ENCODE results near the gene BAG2. TPM values are rescaled to one million over a fixed set of nuclear protein-coding genes. Genes with fewer than 3 reads are reported as not detected.

The BAG2 gene
- polyA plus RNA-seq, 4 donors, result 5.3 to 9.5 (median 7.7) TPM

DNA sequence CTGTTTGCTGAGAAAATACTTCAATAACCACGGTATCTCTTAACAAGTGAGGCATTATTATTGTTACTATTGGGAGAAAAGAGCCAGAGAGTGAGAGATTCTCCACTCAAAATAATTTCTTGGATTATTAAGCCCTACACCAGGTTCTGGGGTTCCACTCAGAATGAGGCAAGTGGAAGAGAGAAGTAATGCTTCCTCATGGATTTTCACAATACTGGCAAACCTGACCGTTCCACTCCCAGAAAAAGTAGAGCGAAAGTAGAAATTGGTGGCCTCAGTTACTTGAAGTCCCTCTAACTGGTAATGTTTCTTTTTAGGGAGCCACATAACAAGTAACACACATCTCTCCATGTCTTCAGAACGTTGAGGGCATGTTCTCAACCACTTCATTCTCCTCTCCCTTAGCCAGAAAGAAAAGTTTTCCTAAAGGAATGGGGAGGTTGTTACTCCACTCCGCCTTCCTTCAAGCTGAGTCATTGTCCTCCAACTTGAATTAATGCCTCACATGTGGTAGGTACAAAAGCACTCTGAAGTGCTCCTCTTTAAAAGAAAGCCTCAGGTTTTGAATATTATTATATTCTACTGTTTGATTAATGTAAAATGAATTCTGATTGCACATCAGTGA, 1.9 kb downstream of the BAG2 start:
- no peak for DNase-seq (ENCODE audit: low read depth in 4 of 4, low spot score in 3 of 4)

DNA sequence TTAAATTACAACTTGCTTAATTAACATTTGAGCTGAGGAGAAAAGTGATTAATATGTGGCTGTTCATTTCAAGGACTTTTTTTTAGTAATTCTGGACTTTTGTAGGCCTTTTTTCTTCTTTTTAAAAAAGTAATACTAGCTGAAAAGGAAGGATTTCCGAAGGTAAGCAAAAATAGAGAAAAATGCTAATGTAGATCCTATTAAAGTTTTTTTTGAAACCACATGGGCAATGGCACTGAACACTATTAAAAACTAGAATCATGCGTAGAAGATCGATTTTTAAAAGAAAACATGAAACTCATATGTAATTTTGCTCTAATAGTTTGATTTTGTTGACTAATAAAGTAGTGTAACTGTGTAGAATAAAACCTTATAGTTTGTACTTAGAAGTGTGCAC, 2.4 kb downstream of the BAG2 start:
- DNase-seq (ENCODE audit: low read depth in 4 of 4, low spot score in 3 of 4), result no peak

DNA sequence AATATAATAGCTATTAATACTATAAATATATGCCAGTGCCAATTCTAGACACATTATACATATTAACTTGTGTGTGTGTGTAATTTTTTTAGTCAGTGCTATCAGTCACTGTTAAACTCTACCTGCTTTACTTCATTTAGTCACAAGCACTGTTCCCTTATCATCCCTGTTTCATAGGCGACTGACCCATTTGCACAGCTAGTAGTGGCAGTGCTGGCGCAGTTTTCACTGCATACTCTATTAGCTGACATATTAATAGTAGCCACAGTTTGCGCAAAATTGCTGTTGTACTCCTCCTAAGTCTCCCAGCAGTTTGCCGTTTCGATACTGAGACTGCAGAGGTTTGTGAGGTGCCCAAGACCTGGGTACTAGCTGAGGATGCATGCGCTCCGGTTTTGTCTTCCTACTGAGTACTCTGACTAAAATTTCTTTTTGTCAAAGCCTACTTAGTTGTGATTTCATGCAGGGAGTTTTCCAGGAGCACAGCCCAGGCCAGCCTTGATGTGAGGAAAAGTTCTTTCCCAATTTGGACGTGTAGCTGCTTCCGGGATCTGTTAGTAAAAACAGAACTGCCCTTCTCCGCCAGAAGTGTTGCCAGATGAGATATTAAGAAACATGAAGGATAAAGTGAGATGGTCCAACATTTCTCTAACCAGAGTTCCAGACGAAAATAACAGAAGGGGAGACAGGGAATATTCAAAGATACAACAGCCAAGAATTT, 5.6 kb downstream of the BAG2 start:
- no peak for DNase-seq (ENCODE audit: low read depth in 4 of 4, low spot score in 3 of 4)

DNA sequence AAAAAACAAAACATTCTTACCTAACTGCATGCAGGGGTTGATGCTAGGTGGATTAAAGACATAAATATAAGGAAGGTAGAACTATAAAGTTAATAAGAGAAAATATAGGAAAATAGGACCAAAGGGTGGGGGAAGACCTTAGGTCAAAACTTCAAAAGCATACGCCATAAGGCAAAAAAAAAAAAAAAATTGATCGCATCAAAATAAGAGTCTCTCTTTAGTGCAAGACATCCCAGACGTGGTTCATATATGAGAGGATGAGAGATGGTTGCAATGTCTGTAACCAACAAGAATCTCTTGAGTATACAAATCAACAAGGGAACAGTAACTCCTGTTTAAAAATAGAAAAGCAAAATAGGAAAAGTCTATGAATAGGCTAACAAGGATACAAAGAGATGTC, 8.5 kb downstream of the BAG2 start:
- DNase-seq (ENCODE audit: low read depth in 4 of 4, low spot score in 3 of 4), result no peak

DNA sequence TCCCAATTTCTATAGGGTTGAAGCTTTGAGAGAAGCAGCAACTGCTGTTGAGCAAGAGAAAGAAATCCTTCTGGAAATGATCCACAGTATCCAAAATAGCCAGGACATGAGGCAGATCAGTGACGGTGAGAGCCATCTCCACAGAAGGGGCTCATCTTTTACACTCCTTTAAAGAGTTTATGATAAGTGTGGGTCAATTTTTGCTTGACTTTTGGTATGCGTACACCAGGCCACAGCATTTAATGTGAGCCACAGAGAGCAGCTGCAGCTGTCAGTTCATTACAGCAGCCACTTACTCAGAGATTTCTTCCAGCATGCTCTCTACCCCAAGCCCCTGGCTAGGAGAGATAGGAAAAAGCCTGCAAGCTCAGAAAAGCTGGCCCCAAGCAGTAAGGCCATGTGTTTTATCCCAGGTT, 9.9 kb downstream of the BAG2 start:
- no peak for DNase-seq (ENCODE audit: low read depth in 4 of 4, low spot score in 3 of 4)

DNA sequence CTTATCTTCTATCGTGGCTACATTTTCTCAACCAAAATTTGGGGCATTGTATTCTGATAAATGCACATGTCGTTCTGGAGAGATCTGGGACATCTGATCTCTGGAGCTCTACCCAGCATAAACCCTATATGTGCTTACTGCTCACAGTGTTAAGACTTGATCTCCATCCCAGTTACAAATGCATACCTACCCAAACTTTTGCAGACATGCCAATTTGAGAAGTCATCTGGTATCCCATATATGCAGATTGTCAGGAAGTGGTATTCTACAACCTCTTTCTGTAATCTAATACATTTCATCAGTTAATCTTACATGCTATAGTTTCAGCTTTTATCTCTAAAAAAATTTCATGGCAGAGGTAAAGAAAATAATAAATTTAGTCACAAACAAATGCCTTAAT, 11.2 kb downstream of the BAG2 start:
- DNase-seq (ENCODE audit: low read depth in 4 of 4, low spot score in 3 of 4), result no peak

DNA sequence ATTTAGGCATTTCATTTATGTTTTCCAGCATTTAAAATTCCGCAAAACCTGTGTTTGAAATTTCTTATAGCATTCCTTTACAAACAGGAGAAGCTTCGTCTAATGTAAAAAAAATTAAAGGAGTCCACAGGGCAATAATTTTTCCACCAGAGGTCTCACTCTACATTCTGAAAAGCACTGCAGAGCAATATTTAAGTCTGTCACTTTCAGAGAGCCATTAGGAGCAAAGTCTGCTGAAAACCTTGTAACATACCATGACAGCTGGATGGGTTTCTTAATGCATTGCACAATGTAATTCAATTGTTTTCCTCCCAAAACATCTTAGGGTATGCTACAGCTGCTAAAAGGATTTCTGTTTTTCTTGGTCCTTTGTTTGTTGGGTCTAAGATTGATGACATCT, 18.0 kb downstream of the BAG2 start:
- peak in 1 of 4 donors; percentile 18 for DNase-seq (ENCODE audit: low read depth in 4 of 4, low spot score in 3 of 4)

DNA sequence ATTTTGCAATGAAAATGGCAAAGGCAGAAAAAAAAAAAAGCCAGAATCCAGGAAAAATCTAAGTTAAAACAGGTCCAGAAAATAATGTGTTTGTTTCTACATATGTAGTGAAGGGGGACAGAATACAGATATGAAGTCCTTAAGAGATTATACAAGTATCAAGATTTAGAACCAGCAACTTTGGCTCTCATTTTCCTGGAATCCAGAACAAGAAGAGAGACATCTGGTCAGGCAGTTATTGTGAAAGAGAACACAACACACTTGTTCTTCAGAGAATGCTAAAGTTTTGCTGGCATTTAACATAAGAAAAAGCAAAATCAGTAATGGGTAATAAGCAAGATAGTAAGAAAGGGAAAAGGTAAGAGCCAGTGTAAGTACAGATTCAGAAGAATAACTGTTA, 21.1 kb downstream of the BAG2 start:
- no peak for DNase-seq (ENCODE audit: low read depth in 4 of 4, low spot score in 3 of 4)

DNA sequence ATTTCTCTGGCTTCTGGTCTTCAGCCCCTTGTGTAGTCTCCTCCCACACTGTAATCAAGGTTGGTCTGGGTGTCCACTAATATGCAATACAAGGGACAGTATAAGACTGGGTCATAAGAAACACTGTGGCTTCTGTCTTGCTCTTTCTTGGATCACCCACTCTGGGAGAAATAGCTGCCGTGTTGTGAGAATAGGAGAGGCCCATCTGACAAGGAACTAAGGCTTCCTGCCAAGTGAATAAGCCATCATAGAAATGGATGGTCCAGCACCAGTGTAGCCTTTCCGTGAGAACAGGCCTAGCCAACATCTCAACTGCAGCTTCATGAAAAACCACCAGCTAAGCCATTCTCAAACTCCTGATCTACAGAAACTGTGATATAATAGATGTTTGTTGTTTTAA, 23.3 kb downstream of the BAG2 start:
- DNase-seq (ENCODE audit: low read depth in 4 of 4, low spot score in 3 of 4), result no peak

DNA sequence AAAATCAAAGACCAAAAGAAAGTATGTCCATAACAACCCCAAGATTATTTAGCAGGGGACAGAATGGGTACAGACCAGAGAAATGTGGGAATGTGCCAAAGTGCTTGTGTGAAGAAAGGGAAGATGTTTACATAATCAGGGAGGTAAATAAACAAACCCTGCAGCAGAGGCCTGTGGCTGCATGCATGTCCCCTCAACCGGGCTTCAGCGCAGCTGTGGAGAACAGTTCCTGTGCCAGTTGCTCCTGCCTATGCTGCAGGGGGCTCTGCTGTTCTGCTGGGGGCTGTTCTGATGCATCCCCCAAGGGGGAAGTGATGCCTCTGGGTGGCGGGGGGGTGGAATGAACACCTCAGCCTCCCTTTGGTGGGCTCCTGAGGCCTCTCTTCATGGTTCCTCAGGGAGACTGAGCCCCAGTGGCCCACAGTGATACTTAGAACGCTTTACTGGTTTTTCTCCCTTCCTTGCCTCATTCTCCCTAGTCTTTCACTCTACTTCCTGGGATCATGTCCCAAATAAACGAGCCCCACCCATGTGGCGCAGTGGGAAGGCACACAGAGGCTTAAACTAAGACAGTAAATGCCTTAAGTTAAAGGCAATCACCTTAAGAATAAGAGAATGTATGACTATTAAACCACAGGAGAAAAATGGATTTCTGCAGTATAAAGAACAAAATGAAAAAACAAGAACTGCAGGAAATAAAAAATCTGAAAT, 27.0 kb downstream of the BAG2 start:
- DNase-seq (ENCODE audit: low read depth in 4 of 4, low spot score in 3 of 4), result no peak

DNA sequence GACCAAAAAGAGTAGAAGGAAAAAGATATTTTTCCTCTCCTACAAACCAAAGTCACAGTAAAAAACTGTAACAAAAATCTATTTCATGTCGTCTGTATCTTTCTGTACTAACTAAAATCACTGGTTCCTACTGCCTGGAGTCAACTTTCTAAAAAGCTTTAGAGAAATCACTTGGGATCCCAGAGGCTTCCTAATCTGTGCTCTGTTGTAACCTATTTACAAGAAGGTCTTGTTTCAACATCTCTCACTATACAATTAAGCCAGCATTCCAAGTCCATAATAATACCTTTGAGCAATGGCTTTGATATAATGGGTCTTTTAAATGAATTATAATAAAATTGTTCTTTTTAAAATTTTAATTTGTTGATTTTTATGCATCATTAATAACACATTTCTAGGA, 29.6 kb downstream of the BAG2 start:
- DNase-seq (ENCODE audit: low read depth in 4 of 4, low spot score in 3 of 4), result no peak

DNA sequence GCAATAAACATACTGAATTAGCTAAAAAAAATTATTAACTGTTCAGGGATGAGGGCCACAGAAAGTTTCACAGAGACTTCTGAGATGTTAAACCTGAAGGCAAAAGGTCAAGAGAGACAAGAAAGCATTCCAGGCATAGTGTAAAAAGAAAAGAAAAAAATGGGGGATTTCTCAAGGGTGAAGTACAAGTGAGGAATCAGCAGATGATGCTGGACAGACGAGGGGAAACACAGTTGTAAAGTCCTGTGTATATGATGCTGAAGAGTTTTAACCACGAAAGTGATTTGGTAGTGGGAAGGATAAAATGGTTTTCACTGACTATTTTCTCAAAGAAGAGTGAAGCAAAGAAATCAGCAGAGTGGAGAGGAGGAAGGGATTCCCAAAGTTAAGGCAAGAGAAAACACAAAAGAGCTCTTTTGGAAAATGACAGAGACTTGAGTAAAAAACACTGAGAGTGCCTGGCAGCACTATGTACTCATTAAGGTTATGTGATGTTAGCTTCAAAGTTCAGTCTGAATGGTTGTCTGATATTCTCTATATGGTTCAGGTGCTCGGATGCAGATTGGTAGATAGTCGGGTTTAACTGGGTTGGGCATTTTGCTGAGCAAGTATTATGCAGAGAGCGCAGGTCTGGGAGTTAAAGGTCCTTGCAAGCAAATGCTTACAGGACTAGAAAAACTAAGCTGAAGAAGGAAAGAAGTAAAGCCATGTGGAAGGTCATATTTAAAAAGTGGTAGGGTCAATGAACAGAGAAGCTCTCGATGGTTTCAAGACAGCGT, 33.6 kb downstream of the BAG2 start:
- DNase-seq (ENCODE audit: low read depth in 4 of 4, low spot score in 3 of 4), result no peak

DNA sequence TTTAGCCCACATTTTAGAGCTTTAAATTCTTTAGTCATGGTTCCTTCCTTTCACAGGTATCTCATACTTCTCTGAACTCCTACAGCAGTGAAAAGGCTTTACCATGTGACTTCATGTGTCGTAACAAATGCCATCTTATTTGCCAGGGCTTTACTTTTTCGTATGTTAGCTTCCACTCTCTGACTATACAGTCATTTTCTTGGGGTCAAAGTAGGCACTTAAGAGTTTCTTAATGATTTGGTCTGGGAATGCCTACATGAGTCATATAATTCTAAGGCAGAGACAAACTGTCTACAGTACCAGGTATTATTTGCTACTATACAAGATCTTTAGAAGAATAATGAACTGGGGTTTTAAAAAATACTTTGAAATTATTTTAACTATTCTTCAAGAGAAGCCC, 35.0 kb downstream of the BAG2 start:
- DNase-seq (ENCODE audit: low read depth in 4 of 4, low spot score in 3 of 4), result no peak

DNA sequence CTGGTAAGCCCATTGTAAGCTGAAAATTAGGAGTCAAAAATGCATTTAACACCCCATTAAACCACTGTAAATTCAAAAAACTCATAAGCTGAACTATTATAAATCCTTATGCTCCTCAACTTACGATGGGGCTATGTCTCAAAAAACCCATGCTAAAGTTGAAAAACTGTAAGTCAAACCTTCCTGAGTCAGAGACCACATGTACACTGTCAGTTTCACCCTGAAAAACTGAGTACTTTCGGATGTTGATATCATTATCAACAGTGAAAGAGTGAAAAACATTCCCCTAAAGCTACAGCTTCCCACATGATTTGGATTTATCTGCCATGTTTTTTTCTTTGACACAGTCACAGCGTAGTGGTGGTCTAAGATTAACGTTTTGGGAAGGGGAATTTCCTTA, 35.7 kb downstream of the BAG2 start:
- DNase-seq (ENCODE audit: low read depth in 4 of 4, low spot score in 3 of 4), result no peak

DNA sequence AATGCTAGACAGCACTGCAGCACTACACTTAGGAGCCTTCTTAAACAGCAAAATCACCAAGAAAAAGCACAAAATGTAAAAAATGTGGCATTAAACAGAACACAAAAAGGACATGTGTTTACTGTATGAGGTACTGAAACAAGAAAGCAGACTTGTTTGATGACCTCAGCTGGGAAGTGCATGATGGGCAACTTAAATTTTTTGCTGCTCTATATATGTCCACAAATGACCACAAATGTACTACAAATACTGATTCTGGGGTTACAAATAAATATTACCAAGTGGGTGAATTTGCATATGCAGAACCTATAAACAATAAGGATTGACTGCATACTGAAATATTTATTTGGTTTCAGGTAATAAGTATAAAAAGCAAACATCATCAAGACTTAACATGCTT, 36.9 kb downstream of the BAG2 start:
- DNase-seq (ENCODE audit: low read depth in 4 of 4, low spot score in 3 of 4), result no peak

DNA sequence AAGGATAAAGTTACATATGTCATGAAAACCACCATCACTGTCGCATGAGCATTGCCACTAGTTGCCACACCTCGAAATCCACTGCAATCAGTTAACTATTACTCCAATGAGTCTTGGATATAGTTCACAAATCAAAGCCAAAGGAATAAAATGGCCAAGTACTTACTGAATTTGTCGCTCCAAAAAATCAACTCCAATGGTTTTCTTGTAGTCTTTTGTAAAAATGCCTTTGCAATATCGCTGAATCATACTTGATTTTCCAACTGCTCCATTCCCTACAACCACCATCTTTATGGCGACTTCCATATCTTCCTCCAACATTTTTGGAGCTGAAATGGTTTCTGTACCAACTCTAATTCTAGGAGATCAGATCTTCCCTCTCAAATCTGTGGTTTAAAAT, 37.9 kb downstream of the BAG2 start:
- DNase-seq (ENCODE audit: low read depth in 4 of 4, low spot score in 3 of 4), result no peak

DNA sequence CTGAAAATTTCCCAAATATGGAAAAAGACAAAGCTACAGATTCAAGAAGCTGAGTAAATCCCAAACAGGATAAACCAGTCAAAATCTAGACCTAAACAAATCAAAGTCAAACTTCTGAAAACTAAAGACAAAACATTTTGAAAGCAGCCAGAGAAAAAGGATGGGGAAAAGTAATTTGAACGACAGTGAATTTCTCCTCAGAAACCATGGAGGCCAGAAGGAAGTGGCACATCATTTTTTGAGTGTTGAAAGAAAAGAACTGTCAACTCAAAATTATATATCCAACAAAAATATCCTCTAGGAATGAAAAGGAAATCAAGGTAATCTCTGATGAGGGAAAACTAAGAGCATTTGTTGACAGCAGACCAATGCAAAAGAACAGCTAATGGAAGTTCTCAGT, 43.1 kb downstream of the BAG2 start:
- DNase-seq (ENCODE audit: low read depth in 4 of 4, low spot score in 3 of 4), result no peak

DNA sequence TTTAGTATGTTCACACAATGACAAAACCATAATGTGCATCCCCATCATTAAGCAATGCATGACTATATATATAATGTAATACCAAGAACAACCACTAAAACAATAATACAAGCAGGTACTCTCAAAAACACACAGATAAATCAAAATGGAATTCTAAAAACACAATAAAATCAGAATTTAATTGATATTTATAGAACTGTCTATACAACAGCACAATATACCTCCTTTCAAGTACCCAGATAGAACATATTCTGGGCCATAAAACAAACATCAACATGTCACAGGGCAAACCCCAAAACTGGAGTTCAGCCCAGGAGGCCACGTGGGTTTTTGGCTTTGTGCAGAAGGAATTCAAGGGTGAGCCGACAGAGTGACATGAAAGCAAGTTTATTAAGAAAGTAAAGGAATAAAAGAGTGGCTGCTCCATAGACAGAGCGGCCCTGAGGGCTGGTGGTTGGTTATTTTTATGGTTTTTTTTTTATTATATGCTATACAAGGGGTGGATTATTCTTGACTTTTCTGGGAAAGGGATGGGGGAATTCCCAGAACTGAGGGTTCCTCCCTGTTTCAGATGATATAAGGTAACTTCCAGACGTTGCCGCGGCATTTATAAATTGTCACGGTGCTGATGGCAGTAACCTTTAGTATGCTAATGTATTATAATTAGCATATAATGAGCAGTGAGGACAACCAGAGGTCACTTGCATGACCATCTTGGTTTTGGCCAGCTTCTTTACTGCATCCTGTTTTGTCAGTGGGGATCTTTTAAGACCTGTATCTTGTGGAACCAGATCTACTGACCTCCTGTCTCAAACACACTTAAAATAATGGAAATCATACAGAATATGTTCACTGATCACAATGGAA, 44.3 kb downstream of the BAG2 start:
- DNase-seq (ENCODE audit: low read depth in 4 of 4, low spot score in 3 of 4), result no peak

DNA sequence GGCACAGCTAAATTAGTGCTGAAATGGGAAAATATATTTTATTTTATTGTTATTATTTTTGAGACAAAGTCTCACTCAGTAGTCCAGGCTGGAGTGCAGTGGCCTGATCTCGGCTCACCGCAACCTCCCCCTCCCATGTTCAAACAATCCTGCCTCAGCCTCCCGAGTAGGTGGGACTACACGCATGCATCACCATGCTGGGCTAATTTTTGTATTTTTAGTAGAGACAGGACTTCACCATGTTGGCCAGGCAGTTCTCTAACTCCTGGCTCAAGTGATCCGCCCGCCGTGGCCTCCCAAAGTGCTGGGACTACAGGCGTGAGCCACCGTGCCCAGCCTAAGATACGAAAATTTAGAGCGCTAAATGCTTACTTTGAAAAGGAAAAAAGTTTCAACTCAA, 45.1 kb downstream of the BAG2 start:
- no peak for DNase-seq (ENCODE audit: low read depth in 4 of 4, low spot score in 3 of 4)

DNA sequence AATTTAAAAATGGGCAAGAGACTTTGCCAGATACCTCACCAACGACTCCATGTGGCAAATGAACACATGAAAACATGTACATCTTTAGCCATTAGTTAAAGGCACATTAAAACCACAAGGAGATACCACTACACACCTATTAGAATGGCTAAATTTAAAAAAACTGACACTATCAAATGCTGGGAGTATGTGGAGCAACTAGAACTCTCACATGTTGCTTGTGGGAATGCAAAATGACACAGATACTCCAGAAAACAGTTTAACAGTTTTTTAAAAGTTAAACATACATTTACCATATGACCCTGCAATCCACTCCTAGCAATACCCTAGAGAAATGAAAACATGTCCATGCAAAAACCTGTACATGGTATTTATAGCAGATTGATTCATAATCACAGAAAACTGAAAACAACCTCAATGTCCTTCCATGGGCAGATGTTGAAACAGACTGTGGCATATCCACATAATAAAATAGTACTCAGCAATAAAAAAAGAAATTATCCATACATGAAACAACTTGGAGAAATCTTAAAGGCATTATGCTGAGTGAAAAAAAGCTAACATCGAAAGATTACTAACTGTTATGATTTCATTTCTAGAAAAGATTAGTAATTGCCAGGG, 48.1 kb downstream of the BAG2 start:
- no peak for DNase-seq (ENCODE audit: low read depth in 4 of 4, low spot score in 3 of 4)
